ENCODE results near the gene PDE7B.

PDE7B gene

DNA sequence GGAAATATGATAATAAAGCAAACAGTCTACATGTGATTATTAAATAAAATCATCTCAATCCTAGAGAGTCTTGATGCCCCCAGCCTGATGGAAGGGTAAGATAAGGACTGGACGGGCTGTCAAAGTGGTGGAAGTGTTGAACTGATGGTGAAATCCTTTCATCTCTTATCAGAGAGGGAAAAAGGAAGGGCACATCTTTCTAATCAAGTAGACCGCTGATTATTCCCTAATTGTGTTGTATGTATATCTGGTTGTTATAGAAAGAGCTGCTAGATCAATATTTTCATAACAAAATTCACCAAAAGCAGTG is 184.5 kb downstream of the PDE7B start:
- no peak for DNase-seq

DNA sequence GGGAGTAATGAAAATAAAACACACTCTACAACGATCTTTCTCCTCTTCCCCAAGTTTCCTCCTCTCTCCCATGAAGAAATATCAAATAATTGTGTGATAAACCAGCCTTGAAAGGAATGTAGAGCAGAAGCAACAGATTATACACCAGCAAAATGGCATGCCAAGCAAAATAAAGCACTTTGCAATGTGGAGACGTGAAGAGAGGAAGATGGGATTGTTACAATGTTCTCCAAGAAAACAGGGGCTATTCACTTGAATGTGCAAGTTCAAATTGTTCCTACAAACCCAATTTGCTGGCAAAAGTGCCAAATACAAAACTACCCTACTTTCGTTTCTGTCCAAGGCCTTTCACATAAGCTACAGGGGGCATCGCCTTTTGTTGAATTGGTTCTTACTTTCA is 185.1 kb downstream of the PDE7B start:
- no peak for DNase-seq

DNA sequence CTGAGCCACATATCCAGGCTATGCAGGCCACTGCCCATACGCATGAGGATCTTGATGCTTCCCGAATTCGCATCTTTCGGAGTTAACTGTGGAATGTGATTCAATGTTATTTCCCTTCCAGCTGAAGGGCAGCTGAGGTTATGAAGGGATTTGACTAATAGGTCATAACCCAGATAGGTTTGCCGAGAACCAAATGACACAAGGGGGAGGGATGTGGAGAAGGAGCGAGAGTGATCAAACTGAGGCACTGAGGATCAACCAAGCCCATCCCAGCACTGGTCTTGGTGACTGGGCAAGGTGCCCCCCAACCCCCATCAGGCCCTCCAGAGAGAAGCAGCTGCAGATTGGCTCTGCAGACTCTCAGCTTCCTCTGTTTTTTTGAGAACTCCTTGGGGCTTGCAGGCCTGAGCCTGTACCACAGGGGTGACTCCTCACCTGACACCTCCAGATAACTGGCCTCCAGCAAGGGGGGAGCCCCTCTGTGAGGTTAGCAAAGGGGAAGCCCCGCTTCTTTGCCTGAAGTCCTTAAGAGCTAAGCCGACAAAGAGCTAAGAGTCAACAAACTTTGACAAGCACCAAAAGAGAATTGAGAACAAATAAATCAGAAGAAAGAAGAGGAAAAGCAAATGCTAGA is 185.9 kb downstream of the PDE7B start:
- peak in 1 of 5 experiments; percentile 37 for DNase-seq

DNA sequence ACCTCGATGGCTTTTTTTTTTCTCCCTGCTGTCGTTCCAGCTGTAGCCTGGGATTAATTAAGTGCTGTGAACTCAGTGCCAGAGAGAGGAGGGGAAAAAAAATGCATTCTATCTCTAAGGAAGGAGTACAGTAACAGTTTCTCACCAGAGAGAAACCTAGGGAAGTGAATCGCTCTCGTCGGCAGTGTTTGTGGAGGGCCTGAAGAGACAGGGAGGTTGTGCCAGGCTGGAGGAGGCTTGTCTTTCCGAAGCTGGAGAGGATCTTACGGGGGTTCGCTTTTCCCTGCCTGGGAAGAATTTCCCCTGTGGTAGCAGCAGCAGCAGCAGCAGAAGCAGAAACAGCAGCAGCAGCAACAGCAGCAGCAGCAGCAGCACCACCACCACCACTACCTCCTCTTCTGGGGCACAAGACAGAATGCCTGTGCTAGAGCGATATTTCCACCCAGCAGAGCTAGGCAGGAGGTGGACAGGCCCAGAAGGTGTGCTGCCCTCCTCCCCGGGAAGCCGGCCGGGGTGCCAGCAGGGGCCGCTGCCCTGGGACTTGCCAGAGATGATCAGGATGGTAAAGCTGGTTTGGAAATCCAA is 186.5 kb downstream of the PDE7B start:
- DNase-seq, result no peak

DNA sequence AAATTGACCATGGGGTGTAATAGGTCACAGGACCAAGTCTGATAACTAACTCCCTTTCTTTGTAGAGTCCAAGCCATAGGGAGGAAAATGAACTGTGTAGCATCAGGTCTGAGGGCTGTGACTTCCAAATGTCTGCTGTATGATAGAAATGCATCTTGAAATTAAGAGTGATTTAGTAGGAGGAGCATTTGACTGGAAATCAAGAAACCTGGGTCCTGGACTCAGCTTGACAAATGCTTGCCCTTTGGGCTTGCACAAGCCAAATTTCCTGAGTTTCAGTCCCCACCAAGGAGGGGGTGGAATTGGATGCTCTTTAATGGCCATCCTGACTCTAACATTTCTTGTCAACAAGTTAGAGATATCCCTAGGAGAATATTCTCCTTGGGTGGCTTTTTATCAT is 187.0 kb downstream of the PDE7B start:
- DNase-seq, result no peak

DNA sequence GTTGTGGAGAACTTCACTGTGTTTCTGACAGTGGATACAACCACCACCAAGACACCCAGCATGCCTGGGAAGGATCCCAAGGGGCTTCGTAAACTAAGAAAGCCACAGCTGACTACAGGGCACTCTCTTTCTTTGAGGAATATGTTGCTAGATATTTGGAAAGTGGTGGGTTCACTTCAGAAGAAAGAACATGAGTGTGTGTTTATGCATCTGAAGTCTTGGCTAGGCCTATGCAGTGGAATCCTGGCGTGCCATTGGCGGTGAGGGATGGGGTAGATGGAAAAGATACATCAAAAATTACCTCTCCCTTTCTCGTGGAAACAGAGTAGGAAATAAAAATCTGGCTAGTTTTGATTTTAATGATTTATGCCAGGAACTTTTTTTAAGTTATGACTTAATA is 187.7 kb downstream of the PDE7B start:
- no peak for DNase-seq

DNA sequence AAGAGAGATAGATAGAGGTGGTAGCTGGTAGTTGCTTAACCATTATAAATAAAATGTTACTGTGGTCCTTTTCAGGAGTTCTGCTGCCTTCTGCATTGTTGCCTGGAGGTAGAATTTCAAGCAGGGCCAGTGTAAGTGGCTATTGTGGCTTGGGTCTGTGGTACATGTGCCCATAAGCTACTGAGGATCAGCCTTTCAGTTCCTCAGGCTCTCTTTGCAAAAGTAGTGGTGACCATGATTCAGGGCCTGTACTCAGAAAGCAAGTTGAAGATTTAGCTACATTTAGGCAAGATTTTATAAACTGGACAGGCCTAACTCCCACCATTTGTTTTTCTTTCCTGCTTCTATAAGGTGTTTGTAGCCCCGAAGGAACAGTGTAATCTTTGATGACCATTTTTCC is 199.0 kb downstream of the PDE7B start:
- no peak for DNase-seq

DNA sequence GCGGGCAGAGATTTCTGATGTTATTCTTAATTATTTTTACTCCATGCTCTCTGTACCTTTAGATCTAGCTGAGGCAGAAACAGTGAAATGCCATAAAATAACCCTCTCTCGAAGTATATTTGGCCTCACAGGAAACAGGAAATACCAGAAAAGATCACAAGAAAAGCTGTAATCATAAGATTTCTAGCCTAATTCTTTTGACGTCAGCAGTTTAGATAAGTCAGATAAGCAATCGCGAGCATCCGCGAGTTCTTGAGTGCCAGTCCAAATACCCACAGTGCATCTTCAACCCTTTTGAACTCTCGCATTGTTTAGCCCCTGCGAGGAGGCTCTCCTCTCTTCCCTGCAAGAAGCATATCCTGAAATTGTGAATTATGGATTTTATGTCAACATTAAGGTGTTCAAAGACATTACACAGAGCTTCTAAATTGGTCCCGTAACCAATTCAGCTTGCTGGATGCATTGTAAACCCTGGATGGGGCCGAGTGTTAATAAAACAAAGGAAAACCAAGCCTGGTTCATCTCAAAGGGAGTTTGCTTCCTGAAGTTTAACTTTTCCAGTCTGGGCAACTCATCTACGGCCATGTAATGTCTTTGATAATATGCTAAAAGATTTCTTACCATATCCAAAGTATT is 199.8 kb downstream of the PDE7B start:
- DNase-seq, result peak in 2 of 5 experiments; percentile 7 to 74

DNA sequence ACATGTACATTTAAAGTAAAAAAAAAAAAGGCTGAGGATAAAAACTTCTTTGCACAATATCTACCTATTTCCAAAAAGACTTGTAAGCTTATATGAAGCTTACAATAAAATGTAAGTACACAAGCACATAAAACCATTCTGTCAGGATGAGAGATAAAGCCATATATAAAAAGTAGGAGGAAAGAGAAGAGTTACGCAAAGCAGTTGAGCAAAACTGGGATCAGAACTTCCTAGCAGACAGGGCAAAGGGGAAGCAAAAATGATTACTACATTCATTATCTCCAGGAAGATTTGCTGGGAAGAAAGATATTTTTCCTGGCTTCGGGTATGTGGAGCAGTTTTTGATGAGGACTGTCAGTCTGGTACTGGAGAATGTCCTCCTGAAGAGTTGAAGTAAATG is 200.5 kb downstream of the PDE7B start:
- no peak for DNase-seq

DNA sequence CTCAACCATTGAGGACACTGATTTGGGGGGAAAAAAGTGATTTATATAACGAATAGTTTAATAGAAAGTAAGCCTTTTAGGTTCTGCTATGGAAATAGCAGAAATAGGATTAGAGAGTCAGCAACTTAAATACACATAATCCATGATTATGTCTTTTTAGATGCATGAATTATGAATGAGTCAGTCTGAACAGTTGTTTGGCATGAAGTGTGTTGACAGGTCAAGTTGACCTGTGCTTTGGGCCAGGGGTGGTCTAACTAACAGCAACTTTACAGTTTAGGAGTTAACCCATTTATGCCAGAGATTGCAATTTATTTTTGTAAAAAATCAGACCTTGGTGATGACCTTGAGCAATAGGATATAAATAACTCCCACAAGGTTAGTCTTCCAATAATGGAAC is 207.4 kb downstream of the PDE7B start:
- DNase-seq, result no peak

DNA sequence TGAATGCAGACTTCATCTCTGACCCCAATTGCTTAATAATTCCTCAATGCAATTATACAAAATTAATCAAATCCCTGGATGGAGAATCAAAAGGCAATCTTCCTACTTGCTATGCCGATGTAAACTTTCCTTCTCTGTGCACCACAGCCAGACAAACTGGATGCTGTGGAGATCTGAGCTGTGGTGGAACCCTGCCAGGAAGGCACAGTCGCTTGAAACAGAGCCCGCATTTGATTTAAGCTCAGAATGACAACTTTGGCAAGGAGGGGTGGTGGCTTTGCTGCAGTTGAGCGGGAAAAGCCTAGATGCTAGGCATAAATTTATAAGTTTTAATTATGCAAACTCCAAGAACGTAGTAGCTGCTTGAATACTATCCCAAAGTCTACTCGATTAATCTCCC is 207.8 kb downstream of the PDE7B start:
- no peak for DNase-seq

DNA sequence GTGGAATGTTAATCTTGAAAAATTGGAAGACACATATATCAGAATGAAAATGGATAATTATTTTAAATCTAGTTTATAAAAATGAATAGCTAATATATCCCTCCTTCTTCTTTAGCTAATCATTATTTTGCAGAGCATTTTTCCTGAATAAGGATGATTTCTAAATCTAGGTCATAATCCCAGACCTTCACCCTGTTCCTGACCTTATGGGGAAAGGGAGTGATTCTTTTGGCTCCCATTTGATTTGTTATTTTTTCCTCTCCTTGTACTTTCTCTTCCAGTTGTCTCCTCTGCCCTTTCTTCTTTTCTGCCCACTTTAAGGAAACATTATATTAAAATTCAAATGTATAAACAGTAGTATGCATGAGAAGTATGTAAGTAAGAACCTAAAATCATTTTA is 208.6 kb downstream of the PDE7B start:
- no peak for DNase-seq

DNA sequence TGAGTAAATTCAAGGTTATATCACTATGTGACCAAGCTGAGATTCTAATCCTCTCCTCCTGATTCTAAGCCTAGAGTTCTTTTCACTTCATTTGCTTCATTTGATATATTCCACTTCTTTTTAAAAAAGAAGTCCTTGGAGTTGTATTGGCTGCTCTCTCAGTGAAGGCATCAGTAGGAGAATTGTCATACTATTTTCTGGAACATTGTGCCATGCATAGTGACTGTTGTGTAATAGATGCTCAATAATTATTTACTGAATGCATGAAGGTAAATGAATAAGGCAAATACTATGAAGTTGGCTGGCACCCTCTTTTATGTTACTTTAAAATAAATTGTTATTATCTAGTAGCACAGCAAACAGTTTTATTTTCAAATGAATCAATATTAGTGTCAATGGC is 209.3 kb downstream of the PDE7B start:
- DNase-seq, result no peak

DNA sequence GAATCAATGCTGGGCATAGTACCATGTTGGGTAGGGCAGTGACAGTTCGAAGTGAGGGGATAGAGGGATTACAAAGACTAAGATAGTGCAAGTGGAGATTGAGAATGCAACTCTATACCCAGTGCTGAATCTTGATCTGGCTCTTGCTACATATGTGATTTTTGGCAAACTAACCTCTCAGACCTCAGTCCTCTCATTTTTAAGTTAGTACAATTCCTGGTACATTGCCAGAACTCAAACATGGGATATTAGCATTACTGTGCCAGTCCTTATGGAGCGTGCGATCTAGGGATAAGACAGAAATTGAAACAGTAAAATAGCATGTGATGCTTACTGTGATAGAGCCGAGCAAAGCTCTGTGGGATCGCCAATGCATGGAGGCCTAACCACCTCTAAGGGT is 210.2 kb downstream of the PDE7B start:
- no peak for DNase-seq

DNA sequence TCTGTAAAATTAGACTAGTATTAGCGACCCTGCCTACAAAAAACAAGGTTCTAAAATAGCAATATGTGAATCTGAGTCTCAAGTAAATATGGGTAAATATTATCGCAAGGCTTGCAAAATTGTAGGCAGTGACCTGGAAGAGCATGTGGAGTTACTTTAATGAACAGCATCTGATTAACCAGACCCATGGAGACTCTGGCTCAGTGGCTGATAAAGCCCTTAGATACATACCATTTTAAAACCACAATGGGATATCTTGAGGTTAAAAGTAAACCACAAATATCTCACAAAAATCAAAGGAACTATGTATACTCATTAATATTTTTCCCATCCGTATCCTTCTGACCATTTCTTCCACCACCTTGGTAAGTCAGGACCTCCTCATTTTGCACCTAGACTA is 211.6 kb downstream of the PDE7B start:
- no peak for DNase-seq

DNA sequence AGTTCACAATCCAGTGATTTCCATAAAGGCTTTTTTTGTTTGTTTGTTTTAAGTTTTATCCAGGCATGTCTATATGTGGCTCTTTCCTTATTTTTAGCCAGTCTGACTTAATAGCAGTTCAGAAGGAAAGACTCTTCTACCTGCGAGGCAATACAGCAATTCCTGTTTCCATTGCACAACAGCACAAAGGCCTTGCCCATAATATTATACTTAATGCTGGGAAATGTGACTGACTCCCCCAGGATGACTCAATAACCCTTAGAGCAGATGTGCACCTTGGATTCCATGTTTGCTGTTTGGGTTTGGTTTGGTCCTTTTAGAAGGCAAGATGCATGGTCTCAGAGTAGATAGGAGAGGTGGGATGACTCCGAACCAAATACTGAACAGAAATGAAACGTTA is 214.5 kb downstream of the PDE7B start:
- no peak for DNase-seq

DNA sequence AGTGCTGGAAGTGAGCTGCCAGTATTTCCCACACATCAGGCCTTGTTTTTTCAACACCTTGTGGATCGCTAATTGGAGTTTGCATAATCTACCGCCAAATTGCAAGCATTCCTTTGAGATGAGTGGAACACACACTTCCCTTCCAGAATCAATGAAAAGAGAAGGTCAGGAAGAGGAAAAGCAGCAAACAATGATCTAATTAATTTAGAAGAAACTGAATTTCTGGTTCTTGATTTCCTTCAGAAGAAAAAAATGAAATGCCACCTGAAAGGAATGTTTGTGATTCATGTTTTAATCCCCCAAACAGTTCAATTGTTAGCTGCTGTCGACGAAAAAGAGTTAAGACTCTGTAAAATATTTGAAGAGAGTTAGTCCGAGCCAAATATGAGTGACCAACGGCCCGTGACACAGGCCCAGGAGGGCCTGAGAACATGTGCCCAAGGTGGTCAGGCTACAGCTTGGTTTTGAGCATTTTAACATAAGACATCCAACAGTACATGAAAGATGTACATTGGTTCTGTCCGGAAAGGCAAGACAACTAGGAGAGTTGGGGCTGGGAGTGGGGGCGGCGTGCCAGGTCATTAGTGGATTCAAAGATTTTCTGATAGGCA is 216.3 kb downstream of the PDE7B start:
- no peak for DNase-seq

DNA sequence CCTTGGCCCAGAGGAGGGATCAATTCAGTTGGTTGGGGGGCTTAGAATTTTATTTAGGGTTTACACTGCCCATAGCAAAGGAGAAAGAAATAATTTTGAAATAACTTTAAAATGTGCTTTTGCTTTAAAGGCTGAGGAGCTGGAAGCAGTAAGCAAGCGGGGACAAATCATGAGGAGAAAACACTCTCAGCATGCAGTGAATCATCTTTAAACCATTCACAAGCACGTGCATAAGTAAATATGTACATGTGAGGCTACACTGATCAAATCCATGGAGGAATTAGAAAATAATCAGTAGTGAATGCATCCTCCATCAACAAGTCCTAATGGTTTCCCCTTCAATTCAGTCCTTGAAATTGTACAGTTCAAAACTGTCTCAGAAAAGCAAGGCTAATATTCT is 217.6 kb downstream of the PDE7B start:
- no peak for DNase-seq

DNA sequence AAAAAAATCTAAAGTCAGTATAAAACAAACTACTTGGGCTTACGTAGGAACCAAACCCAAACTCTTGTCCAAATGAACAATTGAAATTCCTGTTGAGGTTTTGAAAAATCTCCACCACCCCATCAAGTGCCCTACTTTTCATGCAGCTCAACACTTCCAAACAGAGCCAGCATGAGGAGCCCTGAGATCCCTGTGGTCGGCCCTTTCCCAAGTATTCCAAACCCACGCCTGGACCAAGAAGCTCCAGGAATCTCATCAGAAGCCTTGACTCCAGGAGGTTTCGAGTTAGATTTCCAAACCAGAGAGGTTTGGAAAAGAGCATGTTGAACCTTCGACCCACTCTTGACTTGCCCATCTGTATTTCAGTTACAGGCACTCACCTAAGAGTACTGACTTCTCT is 219.3 kb downstream of the PDE7B start:
- DNase-seq, result no peak

DNA sequence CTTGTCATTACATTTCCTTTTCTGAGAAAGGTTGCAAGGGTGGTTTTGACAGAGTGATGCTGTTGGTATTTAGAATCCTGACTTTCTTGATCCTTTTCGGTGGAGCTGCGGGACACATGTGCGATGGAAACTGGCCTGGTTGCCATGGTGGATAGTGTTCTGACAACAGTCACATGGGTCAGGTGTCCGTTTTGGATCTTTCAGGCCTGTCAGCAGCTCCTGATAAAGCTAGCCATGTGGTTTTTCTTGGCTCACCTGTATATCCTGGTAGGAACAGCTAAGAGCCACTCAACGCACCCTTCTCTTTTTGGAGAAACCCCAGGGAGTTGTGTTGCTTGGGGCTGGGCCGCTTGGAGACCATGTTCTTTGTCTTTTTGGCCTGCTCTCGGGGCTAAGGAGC is 221.2 kb downstream of the PDE7B start:
- DNase-seq, result no peak

DNA sequence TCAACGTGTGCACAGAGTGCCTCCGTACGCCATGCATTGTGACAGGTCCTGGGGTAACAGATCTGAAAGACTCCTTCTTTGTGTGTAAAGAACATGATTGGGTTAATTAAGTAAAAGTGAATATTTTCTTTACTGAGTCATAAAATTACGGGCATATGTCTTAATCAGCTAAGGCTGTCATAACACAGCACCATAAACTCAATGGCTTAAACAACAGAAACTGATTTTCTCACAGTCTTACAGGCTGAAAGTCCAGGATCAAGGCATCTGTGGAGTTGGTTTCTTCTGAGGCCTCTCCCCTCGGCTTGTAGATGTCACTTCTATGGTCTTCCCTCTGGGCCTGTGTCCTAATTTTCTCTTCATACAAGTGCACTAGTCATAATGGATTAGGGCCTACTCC is 221.7 kb downstream of the PDE7B start:
- no peak for DNase-seq

DNA sequence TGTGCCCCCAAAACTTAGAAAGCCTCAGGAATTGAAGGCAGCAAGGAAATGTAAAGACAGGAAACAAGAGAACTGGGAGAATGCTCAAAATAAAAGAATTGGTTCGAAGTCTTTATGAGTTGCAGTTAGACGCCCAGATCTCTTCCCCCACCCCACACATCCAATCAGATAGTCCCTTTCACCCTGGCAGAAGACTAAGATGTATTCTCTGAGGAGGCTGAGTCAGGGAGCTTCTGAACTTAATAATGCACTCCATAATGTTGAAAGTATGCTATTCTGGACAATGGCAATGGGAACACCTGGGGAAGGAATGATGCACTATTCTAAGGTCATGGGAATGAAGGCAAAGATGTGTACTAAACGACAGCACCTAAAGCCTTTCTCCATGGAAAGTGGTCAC is 225.0 kb downstream of the PDE7B start:
- no peak for DNase-seq

DNA sequence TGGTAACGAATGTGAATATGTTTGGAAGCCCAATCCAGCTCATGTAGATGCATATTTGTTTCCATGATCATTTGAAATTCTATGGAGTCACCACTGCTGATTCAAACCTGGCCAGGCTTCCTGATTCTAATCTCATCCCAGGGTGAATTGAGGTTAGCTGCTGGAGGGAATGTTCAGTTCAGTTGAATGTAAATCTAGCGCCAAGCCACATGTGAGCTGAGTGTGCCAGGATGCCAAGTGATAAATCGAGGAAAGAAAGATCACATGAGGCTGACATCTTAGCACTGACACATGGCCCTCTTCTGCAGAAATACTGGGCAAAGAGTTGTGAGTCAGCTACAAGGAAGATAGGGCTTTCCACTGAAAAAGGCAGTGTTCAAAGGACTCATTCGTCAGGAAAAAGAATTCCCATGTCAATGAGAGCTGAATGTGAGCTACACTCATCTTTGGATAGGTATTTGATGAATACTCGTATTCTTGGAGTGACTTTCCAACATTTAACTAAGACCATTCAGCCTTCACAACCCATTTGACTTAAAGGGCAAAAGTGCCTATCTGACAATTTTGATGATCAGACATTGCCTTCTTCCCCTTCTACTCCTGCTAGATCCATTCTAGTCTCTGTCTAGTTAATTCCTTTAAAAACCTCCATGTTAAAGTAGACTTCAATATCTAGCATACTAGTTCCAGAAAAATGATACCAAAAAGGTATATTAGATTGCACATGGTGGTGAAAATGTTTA is 226.5 kb downstream of the PDE7B start:
- DNase-seq, result no peak
